Hippocampal formation (tissue), 2 donors: Measurements from ENCODE around the gene PTPRN2.

Source experiments
- DNase-seq, 2 donors: peaks; one replicate each; lab custom pipeline; 2025; lab: John Stamatoyannopoulos, UW

The PTPRN2 gene

DNA sequence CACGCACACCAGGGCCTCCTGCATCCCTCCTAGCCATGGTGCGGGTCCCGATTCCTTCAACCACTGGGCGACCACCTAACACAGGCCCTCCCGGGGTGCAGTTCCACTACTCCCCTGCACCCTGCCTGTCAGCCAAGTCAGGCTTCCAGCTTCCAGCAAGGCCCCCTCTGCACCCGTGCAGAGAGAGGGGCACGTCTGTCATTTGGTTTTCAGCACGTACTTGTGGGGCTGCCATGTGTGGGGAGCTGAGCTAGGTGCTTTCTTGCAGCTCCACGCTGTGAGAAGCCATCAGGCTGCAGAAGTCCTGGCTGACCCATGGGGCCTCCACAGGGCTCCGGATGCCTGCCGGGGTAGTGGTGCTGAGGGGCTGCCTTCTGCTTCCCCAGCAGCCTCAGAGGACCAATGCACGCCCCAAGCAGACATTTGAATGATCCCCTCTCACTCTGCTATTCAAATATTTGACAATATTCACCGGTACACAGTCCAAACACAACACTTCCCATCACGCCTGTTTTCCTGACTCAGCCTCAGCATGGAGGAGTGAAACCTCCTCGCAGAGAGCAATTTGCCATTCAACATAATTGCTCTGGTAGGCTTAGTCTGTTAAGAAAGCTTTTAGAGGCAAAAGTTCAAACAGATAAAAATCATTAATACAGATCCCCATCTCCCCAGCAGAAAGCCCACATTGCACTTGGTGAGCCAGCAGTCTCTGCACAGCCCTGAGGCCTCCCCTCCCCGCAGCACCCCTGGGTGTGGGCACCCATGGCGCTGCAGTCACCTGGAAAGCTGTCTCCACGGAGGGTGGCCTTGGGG is 449.9 kb downstream of the PTPRN2 start:
- no peak for DNase-seq

DNA sequence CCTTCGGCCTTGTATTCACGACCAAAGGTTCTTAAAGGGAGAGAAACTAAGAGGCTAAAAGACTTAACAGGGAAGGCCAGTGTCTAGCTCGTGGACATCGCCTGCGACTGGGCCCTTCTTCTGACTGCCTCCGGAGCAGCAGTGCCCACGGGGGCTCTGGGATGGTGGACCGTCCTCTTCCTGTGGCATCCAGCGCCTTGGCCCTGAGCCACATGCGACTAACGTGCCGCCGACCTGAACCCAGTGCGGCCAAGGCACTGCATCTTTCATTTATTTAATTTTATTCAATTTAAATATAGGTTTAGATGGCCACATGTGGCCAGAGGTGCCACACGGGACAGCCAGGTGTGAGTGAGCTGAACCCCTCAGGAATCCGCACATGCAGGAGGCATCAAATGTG is 451.7 kb downstream of the PTPRN2 start:
- DNase-seq, result no peak

DNA sequence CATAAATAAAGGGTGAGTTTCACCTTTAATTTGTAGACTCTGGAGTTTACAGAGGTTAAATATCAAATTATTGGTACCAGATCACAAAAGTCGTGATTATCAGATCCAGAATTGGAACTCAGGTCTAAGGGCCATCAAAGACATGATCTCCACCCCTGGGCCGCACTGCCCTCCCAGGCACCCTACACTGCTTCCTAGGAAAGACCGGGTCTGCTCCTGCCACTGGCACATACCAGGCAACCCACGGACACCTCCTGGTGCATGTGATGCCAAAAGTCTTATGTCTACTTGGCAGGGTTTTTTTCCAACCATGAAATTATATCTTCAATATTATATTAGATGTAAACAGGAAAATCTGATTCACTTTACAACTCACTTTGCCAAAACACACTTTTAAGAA is 452.8 kb downstream of the PTPRN2 start:
- DNase-seq, result no peak

DNA sequence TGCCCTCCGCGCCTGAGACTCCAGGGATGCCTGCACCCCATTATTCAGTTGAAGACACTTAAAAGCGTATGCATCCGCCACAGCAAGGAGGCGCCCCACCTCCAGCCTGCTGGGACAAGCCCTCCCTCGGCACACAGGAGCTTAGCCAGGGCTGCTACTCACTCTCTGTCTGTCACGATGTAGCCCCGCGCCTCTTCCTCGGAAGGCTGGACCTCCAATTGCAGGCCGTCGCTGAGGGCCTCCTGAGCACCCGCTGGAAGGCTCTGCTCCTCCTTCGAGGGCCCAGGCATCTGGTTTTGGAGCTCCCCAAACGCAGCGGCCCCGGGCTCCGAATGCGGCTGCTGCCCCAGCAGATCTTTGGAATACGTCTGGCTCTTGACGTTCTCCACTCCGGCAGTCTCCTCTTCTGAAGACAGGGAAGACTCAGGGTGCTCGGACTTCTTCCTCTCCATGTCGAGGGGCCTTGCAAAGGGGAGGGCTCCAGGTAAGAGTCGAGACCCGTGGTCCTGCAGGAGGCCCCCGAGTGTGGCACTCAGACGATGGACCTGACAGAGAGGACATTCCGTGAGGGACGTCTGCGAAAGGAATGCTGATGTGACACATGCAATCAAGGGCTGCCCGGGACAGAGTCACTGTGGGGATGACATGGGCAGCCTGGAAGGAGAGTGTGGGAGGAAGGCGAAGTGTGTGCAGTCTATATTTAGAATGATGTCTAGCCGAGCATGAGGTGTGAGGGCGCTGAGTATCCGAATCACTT is 453.9 kb downstream of the PTPRN2 start:
- DNase-seq, result no peak

DNA sequence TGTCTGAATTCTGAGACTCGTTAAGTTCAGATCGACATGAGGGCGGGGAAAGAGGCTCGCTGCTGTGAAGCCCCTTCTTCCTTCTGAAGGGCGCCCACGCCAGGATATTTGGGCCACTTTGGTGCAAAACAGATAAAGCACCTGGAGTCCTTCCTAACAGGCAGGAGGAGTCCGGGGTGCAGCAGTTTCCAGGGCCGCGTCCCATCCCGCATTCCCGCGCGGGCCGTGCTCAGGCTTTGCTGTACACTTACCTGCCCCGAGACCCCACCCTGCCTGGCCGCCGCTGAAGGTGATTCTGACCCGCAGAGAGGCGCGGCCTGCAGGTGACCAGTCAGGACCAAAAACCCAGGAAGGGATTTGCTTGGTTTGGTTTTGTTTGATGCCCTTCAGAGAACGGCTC is 454.6 kb downstream of the PTPRN2 start:
- no peak for DNase-seq

DNA sequence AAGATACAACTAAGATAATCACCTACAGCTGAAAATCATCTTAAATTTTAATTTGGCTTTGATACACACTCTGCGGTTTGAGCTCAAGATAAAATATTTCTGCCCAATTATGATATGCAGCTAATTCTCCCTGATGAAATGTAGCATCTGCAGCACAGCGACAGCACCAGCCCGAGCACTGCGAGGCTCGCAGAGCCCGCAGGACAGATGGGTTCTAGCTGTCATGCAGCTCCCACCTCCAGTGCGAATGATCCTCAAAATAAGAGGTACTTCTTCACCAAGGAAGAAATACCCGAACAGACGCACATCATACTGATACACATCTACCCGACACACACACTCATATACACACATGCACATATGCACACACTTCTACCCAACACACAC is 457.6 kb downstream of the PTPRN2 start:
- no peak for DNase-seq

DNA sequence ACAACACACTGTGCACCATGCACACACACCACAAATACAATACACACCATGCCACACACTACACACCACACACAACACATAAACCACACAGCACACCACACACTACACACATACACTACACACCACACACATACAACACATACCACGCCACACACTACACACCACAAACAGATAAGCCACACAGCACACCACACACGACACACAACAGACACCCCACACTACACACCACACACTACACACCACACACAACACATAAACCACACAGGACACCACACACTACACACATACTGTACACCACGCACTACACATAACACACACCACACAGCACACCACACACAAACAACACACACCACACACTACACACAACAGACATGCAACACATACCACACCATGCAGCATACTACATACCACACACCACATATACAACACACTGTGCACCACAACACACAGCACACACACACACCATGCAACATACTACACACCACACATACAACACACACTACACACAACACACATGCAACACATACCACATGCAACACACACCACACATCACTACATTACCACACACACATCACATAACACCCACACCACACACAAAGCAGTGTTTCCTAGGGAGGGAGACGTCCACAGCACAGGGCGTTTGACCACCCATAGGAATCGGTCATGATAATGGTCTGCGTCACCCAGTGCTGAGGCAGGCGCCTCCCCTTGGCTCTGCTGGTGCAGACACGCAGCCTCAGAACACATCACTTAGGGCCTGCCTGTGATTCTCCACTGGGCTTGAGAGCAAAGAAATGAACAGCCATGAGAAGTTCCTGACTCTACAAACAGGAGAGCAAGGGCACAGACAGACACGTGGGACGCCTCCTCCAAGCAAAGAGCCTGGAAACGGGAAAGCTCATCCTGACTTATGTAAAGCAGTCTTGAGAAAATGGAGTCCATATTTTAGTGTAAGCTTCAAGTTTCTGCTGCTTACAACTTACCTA is 458.3 kb downstream of the PTPRN2 start:
- no peak for DNase-seq

DNA sequence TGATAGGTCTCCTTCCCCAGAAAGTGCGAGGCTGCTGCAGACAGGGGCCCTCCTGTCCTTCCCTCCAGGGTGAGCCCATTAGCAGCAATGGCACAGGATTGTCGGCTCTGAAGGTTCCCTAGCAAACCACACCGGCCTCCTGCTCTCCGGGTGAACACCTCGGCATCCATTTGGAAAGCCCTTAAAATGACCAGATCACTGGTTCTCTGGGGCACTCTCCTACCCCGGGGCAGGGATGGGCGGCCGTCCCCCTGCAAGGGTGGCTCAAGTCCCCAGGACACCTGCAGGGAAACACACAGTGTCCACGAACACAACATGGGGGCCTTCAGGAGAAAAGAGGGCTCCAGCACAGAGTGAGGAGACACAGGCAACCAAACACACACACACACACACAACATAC is 459.1 kb downstream of the PTPRN2 start:
- DNase-seq, result no peak

DNA sequence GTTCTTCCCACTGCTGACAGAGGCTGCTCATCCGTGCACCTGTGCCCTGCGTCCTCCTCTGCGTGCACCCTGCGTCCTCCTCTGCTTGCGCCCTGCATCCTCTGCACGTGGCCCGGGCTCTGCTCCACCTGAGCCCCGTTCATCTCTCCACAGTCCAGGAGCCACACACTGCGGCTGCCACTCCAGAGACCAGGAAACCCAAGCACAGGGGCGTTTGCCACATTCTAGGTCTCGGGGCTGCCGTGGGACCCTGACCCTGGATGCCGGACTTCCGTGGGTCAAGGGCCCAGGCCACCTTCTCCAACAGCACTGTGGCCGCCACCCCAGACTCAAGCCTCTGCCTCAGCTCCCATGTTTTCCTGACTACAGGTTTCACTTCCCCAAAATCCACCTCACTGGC is 460.4 kb downstream of the PTPRN2 start:
- no peak for DNase-seq

DNA sequence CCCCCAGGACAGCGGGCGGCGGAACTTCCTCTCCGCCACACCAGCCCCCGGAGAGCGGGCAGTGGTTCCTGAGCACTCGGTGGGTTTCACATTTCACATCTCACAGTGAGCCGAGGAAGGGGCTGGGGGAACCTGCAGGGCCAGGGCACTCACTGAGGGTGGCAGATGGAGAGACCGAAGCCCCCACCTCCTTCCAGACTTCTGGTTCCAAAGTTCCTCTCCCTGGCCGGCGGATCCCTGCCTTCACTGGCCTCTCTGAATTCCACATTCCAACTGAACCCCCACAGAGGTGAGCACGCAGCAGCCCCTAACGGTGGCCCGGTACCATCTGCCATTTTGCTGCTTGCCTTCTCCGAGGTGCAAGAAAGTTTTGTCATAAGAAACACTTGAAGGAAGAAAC is 461.0 kb downstream of the PTPRN2 start:
- DNase-seq, result no peak

DNA sequence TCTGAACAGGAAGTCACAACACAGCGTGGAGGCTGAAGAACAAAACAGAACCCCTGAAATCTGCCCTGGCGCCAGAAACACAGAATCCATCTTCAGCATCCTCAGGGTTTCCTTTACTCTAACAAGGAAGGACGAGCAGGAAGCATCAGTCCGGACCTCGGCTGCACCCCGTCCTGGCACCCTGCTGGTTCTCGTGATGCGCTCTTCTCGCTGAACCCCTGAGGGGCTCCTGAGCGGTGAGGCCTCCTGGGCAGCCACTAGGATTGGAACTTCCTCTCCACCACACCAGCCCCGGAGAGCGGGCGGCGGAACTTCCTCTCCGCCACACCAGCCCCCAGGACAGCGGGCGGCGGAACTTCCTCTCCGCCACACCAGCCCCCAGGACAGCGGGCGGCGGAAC is 461.9 kb downstream of the PTPRN2 start:
- DNase-seq, result no peak

DNA sequence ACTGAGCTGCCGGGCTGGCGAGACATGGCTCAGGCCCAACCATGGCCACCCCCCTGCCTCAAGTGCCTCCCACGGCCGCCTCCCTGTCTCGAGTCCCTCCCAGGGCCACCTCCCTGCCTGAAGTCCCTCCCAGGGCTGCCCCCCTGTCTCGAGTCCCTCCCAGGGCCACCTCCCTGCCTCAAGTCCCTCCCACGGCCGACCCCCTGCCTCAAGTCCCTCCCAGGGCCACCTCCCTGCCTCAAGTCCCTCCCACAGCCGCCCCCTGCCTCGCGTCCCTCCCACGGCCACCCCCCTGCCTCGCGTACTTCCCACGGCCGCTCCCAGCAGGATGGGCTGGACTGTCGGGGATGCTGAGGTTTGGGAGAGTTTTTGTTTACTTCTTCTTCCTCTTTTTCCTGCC is 462.5 kb downstream of the PTPRN2 start:
- no peak for DNase-seq

DNA sequence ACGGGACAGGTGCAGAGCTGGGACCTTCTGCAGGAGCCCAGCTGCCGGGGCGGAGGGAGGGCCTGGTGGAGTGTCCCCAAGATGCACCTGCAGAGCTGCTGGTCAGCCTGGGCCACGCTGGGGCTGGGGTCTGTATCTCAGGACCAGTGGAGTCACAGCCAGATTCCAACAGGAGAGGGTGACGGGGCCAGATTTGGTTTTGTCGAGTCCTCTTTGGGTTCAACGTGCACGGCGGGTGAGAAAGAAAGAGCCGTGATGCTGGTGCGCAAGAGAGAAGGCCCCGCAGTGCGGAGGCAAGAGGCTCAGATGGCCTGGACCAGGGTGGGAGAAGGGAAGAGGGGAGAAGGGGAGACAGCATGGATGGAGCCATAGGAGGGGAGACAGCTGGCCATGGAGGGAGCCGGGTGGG is 462.9 kb downstream of the PTPRN2 start:
- no peak for DNase-seq

DNA sequence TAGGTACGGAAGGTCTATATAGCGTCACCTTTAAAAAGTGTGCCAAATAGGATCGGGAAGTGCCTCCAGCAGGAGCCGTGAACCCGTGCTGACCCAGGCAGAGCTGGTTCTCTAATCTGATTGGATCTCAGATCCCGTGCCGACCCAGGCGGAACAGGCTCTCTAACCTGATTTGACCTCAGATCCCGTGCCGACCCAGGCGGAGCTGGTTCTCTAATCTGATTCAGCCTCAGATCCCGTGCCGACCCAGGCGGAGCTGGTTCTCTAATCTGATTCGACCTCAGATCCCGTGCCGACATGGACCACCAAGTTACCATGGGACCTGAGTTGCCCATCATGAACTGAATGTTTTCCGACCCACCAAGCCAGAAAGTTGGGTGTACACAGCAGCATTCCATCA is 463.9 kb downstream of the PTPRN2 start:
- DNase-seq, result no peak

DNA sequence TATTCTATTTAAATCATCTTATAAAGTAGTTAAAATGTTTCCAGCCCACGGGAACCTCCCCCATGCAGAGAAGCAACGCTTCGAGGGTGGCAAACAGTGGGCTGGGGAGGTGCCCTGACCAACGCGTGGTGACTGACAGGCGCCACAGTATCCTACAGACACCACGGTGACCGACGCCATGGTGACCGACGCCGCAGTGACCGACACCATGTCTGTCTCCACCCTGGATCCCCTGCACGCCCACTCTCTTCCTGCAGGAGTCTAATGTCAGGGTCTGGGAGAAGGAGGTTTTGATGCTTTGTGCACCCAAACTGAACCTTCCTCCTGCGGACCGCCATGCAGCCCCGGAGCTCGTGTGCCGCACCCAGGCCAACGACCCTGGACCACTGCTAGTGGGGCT is 464.4 kb downstream of the PTPRN2 start:
- DNase-seq, result no peak

DNA sequence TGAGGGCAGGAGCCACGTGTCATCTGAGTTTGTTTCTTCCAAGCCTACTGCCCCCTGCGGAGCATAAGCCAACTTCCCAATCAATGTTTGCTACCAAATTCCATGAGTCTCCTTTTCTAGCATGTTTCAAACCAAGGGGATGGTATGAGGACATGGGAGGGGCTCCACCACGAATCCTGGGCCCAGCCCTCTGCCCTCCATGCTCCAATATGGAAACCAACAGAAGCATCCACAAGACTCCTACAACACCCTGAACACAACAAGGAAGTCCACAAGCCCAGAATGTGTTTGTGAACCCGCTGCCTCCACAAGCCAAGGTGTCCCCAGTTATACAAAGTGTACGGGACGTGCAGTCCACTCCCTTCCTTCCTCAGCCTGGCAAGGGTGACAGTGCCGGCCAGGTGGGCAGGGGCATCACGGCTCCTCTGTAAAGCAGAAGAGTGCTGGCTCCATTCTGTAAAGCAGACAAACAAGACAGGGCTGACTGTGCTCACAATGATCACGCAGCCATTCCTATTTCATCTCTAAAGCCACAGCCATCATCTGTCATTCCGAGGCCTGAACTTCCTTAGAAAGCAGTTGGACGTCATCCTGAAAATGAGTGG is 466.1 kb downstream of the PTPRN2 start:
- DNase-seq, result no peak

DNA sequence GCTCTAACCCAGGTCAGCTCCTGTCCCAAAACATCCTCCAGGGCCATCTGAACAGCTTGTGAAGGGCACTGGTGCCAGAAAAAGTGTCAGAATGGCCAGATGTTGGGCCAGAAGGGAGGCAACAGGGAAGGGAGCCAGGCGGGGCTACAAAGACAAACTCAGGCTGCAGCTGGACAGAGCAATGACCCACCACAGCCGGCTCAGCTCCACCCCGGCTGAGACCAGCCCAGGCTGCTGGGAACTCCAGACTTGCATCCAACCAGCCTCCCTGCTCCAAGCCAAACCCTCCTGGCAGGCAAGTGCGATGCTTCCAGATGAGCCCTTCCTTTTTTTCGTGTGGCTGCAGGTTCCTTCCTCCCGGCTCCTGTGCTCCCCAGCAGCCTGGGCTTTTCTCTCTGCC is 466.9 kb downstream of the PTPRN2 start:
- no peak for DNase-seq

DNA sequence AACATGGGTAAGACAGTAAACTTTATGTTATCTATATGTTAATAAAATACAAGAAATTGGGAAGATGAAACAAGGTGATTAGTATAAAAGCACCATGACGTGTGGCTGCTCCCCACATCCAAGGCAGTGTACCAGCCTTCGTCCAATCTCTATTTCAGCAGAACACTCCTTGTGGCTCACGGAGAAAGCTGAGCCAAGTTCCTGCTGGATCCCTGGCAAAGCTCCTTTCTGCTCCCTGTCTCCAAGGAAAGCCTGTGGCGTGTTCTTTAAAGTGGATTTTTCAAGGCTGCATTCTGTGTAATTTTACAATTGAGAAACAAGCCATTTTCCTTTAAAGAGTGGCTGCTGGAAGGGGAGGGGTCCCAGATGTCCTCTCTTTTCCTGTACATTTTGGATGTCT is 467.3 kb downstream of the PTPRN2 start:
- peak in 1 of 2 donors; percentile 4 for DNase-seq

DNA sequence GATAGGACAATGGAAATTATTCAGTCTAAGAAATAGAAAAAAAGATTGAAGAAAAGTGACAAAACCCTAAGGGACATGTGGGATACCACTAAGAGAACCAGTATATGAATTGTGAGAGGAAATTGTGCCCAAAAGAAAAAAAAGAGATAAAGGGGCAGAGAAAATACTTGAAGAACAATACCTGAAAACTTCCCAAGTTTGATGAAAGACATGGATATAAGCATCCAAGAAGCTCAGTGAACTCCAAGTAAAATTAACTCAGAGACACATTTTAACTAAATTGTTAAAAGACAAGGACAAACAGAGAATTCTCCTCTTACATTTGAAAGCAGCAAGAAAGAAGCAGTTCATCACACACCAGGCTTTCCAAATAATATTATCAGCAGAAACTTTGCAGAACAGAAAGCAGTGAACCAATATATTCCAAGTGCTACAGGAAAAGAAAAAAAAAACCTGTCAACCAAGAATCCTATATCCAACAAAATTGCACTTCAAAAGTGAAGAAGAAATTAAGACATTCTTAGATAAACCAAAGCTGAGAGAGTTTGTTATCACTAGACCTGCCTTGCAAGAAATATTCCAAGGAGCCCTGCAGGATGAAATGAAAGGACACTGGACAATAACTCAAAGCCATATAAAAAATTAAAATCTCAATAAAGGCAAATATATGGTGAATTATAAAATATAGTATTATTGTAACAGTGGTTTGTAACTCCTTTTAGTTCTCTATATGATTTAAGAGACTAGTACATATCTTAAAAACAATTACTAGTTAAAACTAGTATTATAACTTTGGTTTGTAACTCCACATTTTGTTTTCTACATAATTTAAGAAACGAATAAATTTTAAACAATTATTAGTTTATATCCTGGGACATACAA is 470.0 kb downstream of the PTPRN2 start:
- no peak for DNase-seq

DNA sequence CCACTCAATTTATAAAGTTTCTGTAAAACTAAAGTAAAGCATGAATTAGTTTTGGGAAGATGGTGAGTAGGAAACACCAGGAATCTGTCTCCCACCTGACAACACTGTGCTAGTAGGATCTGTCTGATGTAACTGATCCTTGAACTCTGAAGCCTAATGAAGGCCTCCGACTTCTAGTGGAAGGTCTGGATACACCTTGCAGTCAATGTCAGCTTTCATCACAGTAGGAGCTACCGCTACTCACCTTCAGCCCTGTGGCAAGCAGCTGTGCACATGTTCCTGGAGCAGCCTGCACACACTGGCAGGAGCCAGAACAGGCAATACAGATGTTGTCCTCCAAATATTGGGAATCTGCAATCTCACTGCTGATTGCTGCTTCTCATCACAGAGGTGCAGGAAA is 471.4 kb downstream of the PTPRN2 start:
- DNase-seq, result no peak
